ENCODE data around the gene NKAIN1.

The NKAIN1 gene

DNA sequence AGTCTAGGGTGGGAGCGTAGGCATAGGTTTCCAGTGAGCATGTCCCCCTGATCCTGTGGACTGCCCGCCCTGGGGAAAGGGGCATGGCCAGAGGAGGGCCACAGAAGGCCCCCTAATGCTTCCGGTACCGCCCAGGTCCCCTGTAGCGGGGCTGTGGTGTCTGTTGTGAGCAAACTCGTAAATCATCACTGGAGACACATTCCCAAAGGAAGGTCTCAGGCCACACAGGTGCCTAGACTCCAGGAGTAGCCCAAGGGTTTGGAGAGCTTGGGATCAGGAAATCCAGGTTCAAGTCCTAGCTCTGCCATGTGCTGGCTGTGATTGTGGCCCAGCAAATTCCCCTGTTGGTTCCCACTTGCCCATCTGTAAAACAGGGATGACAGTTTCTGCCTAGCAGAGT is 20.2 kb downstream of the NKAIN1 start:
- TF ChIP-seq L3MBTL2 (conservative IDR thresholded peaks at IDR 0.05) (no peak), FOXM1 (IDR thresholded peaks at IDR 0.05; ENCODE audit: borderline replicate concordance) (no peak), FOXK2 (IDR thresholded peaks at IDR 0.05) (no peak), SUZ12 (IDR thresholded peaks at IDR 0.05) (no peak)
- TF ChIP-seq, protein P1, sequence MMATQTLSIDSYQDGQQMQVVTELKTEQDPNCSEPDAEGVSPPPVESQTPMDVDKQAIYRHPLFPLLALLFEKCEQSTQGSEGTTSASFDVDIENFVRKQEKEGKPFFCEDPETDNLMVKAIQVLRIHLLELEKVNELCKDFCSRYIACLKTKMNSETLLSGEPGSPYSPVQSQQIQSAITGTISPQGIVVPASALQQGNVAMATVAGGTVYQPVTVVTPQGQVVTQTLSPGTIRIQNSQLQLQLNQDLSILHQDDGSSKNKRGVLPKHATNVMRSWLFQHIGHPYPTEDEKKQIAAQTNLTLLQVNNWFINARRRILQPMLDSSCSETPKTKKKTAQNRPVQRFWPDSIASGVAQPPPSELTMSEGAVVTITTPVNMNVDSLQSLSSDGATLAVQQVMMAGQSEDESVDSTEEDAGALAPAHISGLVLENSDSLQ (IDR thresholded peaks at IDR 0.05), result peak; percentile 61
- ChIA-PET CTCF (interaction anchor here (0.7 kb wide), 1 partner anchor 96 kb away, joined by 3 read pairs; no protein-coding TSS in a partner anchor), POLR2A (no interaction called here)
- DNase-seq (ENCODE audit: extremely low spot score), result no peak

DNA sequence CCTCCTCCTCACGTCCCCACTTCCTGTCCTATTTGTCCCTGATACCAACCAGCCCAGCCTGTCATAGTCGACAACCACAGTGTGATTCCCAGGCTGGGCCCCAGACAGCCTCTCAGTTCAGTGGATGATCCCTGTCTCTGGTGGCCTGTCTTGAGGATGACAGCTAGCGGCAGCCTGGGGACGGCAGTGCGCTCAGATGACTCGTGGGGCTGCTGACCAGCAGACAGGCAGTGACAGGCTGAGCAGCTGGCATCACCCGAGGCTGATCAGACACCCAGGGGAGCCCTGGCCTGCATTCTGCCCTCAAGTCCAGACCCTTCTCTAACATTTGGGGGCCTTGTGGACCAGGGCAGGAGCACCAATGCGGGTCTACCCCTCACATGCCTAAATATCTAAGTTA is 21.0 kb downstream of the NKAIN1 start:
- POLR2A ChIA-PET, result no interaction called here
- CTCF ChIA-PET, result no interaction called here
- no peak for TF ChIP-seq BHLHE40 (IDR thresholded peaks at IDR 0.05; ENCODE audit: borderline replicate concordance)
- TF ChIP-seq, protein P1 (IDR thresholded peaks at IDR 0.05), result no peak
- no peak for TF ChIP-seq CTBP1 (IDR thresholded peaks at IDR 0.05; ENCODE audit: borderline replicate concordance)
- no peak for TF ChIP-seq L3MBTL2 (conservative IDR thresholded peaks at IDR 0.05)
- no peak for TF ChIP-seq ELF4 (IDR thresholded peaks at IDR 0.05)
- TF ChIP-seq FOXK2 (IDR thresholded peaks at IDR 0.05), result no peak
- no peak for TF ChIP-seq FOXM1 (IDR thresholded peaks at IDR 0.05; ENCODE audit: borderline replicate concordance)
- no peak for TF ChIP-seq SP1 (IDR thresholded peaks at IDR 0.05)
- TF ChIP-seq ZNF384 (IDR thresholded peaks at IDR 0.05), result no peak
- no peak for TF ChIP-seq LEF1 (IDR thresholded peaks at IDR 0.05; ENCODE audit: borderline replicate concordance)
- no peak for DNase-seq (ENCODE audit: extremely low spot score)

DNA sequence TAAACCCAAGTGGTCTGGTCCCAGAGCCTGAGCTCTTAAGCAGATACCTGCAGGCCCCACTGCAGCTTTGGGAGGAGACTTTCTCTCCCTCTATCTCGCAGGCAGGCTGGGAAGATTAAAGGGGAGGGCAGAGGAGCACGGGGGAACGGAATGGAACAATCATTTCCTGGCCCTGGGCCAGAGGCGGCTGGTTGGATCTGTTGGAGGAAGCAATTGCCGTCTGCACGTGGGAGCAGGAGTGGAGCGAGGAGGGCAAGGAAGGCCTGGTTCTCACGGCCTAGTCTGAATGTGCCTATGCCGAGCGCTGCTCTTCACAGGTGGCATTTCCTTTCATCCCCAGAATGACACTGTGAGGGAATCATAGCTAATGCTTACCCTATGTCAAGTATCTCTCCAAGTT is 23.7 kb downstream of the NKAIN1 start:
- no peak for DNase-seq (ENCODE audit: extremely low spot score)
- TF ChIP-seq TARDBP (IDR thresholded peaks at IDR 0.05), result no peak
- no peak for TF ChIP-seq HDGF (IDR thresholded peaks at IDR 0.05; ENCODE audit: borderline replicate concordance)
- TF ChIP-seq FOXM1 (IDR thresholded peaks at IDR 0.05; ENCODE audit: borderline replicate concordance), result no peak
- TF ChIP-seq, protein P1 (IDR thresholded peaks at IDR 0.05), result no peak
- TF ChIP-seq BHLHE40 (IDR thresholded peaks at IDR 0.05; ENCODE audit: borderline replicate concordance), result no peak
- TF ChIP-seq LEF1 (IDR thresholded peaks at IDR 0.05; ENCODE audit: borderline replicate concordance), result no peak
- TF ChIP-seq FOXA1 (IDR thresholded peaks at IDR 0.05), result no peak
- TF ChIP-seq ARNT (IDR thresholded peaks at IDR 0.05), result no peak
- no peak for TF ChIP-seq ELF4 (IDR thresholded peaks at IDR 0.05)
- no peak for TF ChIP-seq CTBP1 (IDR thresholded peaks at IDR 0.05; ENCODE audit: borderline replicate concordance)
- no peak for TF ChIP-seq SUZ12 (IDR thresholded peaks at IDR 0.05)
- TF ChIP-seq SP1 (IDR thresholded peaks at IDR 0.05), result no peak
- no peak for TF ChIP-seq ZNF384 (IDR thresholded peaks at IDR 0.05)
- TF ChIP-seq NFRKB (IDR thresholded peaks at IDR 0.05), result no peak
- no peak for TF ChIP-seq FOXK2 (IDR thresholded peaks at IDR 0.05)
- TF ChIP-seq L3MBTL2 (conservative IDR thresholded peaks at IDR 0.05), result no peak
- ChIA-PET POLR2A (interaction anchor here (1.0 kb wide), 1 partner anchor 9 kb away, joined by 3 read pairs; no protein-coding TSS in a partner anchor), CTCF (interaction anchor here (1.4 kb wide), 1 partner anchor 35 kb away, joined by 4 read pairs; no protein-coding TSS in a partner anchor)

DNA sequence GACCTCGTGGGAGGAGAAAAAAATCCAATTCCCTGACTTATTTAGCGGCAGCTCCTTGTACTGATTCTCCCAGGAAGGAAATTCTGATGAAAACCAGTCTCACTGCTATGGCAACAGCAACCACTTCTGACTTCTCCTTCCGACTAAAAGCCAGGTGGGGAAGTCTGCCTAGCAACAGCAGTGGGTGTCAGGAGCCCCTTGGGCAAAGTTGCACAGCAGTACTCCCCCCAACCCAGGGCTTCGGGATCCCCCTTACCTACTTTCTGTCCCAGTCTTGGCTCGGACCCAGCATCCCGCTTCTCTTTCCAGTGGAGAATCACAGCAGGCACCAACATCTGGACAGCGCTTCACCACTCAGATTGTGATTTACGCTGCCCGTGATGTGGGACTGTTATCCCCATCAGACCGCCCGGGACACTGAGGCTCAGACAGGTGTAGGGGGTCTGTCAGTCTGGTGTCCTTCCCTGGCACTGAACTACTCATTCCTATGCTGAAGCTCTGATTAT is 24.6 kb downstream of the NKAIN1 start:
- TF ChIP-seq ARNT (IDR thresholded peaks at IDR 0.05) (no peak), SUZ12 (IDR thresholded peaks at IDR 0.05) (no peak), TARDBP (IDR thresholded peaks at IDR 0.05) (no peak), BHLHE40 (IDR thresholded peaks at IDR 0.05; ENCODE audit: borderline replicate concordance) (no peak), FOXK2 (IDR thresholded peaks at IDR 0.05) (no peak), ELF4 (IDR thresholded peaks at IDR 0.05) (no peak), CTBP1 (IDR thresholded peaks at IDR 0.05; ENCODE audit: borderline replicate concordance) (no peak)
- ChIA-PET CTCF (interaction anchor here (1.0 to 1.6 kb wide), 2 partner anchors 32 to 34 kb away, joined by 3 read pairs; no protein-coding TSS in a partner anchor), POLR2A (interaction anchor here (1.0 kb wide), 1 partner anchor 8 kb away, joined by 3 read pairs; no protein-coding TSS in a partner anchor)
- no peak for DNase-seq (ENCODE audit: extremely low spot score)

DNA sequence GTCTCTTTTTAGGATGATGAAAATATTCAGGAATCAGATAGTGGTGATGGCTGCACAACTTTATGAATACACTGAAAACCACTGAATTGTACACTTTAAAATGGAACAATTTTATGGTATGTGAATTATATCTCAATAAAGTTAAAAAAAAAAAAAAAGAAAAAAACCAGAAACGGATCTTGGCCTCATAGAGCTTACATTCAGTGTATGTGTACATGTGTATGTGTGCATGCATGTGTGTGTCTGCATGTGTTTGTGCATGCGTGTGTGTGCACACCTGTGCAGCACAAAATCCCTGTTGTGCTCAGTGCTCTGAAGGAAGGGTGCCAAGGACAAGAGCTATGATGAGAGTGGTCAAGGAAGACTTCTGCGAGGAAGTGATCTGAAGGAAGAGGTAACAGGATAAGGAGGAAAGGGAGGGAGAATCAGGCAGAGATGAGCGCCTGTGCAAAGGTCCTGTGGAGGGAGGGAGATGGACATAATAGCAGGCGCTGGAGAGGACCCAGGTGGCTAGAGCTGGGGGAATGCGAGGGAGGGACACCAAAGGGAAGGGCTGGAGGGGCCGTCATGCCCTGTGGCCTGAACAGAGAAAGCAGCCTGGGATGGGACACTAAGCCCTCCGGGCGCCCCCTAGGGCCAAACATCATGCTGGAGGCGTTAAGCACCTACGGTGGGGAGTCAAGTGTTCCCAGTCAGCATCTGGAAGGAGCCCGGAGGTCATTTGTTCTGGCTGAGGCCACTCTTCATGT is 25.2 kb downstream of the NKAIN1 start:
- TF ChIP-seq TARDBP (IDR thresholded peaks at IDR 0.05) (no peak), ZNF384 (IDR thresholded peaks at IDR 0.05) (peak; percentile 96)
- no peak for DNase-seq (ENCODE audit: extremely low spot score)
- ChIA-PET POLR2A (interaction anchor here (0.5 kb wide), 1 partner anchor 364 kb away, joined by 3 read pairs; no protein-coding TSS in a partner anchor), CTCF (interaction anchor here (0.5 to 1.6 kb wide), 3 partner anchors 26 to 33 kb away, joined by 3 to 4 read pairs (median 3); no protein-coding TSS in a partner anchor)

DNA sequence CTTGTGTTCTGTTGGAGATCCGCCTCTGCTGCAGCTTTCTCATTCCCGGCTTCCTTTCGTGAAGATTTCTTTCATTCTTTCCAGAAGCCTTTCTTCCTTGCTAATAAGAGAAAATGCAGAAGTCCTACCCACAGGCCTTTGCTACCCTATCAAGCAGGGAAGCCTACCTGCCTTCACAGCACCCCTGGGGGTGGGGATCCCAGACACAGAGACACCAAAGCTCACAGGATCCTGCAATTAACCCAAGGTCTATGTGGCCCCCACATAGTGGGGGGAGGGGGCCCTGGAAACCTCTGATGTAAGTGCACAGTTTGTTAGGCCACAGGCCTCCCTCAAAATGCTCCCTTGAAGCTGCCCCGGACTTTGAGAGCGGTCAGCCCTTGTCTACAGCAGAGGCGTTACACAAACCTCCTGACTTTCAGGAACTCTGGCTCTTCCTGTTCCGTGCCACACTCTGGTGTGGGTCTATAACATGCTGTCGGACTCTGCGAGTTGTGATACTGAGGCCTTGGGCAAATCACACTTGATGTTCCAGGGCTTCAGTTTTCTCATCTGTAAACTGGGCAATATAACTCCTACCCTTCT is 31.2 kb downstream of the NKAIN1 start:
- no peak for DNase-seq (ENCODE audit: extremely low spot score)
- TF ChIP-seq ELF4 (IDR thresholded peaks at IDR 0.05) (no peak), SP1 (IDR thresholded peaks at IDR 0.05) (no peak), BHLHE40 (IDR thresholded peaks at IDR 0.05; ENCODE audit: borderline replicate concordance) (no peak), FOXM1 (IDR thresholded peaks at IDR 0.05; ENCODE audit: borderline replicate concordance) (no peak), HDGF (IDR thresholded peaks at IDR 0.05; ENCODE audit: borderline replicate concordance) (no peak), FOXA1 (IDR thresholded peaks at IDR 0.05) (no peak), CTBP1 (IDR thresholded peaks at IDR 0.05; ENCODE audit: borderline replicate concordance) (no peak), ZNF384 (IDR thresholded peaks at IDR 0.05) (no peak), LEF1 (IDR thresholded peaks at IDR 0.05; ENCODE audit: borderline replicate concordance) (no peak), ARNT (IDR thresholded peaks at IDR 0.05) (no peak), NFRKB (IDR thresholded peaks at IDR 0.05) (no peak)
- TF ChIP-seq, protein P1 (IDR thresholded peaks at IDR 0.05), result no peak
- POLR2A ChIA-PET, result no interaction called here
- CTCF ChIA-PET, result interaction anchor here (0.7 kb wide), 2 partner anchors 9 to 107 kb away, joined by 3 to 4 read pairs; no protein-coding TSS in a partner anchor

All from HEK293T (cell line).